ENCODE results near the gene MCC.

DNA sequence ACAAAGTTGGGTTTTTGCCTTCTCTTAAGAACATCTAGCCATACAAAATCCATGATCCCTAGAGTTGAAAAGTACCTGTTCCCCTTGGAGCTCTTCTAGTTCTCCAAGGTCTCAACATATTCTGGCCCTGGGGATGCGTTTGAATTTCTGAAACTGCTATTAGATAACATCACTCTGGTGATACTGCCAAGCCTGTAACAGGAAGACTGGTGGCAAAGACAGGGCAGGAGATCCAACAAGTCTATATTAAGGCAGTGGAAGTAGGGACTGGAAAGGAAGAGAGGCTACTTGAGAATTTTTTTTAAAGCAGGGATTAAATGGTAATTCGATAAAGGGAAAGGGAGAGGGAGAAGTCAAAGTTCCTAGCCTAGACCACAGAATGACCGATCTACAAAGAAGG lies 264.9 kb downstream of the MCC start:
- TF ChIP-seq, protein P1, sequence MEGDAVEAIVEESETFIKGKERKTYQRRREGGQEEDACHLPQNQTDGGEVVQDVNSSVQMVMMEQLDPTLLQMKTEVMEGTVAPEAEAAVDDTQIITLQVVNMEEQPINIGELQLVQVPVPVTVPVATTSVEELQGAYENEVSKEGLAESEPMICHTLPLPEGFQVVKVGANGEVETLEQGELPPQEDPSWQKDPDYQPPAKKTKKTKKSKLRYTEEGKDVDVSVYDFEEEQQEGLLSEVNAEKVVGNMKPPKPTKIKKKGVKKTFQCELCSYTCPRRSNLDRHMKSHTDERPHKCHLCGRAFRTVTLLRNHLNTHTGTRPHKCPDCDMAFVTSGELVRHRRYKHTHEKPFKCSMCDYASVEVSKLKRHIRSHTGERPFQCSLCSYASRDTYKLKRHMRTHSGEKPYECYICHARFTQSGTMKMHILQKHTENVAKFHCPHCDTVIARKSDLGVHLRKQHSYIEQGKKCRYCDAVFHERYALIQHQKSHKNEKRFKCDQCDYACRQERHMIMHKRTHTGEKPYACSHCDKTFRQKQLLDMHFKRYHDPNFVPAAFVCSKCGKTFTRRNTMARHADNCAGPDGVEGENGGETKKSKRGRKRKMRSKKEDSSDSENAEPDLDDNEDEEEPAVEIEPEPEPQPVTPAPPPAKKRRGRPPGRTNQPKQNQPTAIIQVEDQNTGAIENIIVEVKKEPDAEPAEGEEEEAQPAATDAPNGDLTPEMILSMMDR (IDR thresholded peaks at IDR 0.05) = no peak
- TF ChIP-seq POLR2A (IDR thresholded peaks at IDR 0.05) = no peak

Data from uterus (tissue), 2 donors.